ENCODE measurements around the gene SLIT3.

DNA sequence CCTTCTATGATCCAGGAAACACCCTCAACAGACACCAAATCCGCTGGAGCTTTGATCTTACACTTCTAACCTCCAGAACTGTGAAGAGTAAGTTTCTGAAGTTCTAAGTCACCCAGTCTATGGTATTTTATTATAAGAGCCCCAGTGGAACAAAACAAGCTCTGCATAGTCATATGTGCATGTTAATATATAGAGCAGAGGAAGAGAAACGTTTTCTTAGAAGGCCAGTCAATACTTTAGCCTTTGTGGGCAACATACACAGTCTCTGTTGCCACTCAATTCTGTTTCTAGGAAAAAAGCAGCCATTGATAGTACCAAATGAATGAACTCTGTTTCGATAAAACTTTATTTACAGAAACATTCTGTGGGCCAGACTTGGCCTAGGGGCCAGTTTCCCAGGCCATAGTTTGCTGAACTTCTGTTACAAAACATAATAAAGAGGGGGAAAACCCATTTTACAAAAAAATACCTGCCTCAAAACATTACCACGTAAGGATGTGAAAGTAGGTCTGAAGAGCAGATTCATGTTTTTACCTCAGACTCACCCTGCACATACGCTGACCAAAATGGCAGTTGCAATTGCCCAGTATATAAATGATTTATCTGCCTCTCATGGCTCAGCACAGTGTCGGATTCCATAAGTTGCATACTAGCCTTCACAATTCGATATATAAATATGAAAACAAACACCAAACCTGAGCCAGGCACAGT, 350.5 kb downstream of the SLIT3 start:
- TF ChIP-seq STAT1 (IDR thresholded peaks at IDR 0.05; ENCODE audit: unreplicated experiment) (no peak), CREB1 (CRISPR knock-in tag; IDR thresholded peaks at IDR 0.05; ENCODE audit: low read depth) (no peak), POLR2AphosphoS5 (IDR thresholded peaks at IDR 0.05; ENCODE audit: low read depth) (no peak), EZH2 (IDR thresholded peaks at IDR 0.05; ENCODE audit: low read depth, unreplicated experiment) (no peak), ZNF462 (CRISPR knock-in tag; IDR thresholded peaks at IDR 0.05) (no peak), EZH2phosphoT487 (IDR thresholded peaks at IDR 0.05; ENCODE audit: unreplicated experiment) (no peak), ETS1 (IDR thresholded peaks at IDR 0.05) (no peak), NANOG (IDR thresholded peaks at IDR 0.05; ENCODE audit: borderline replicate concordance) (no peak), ZNF331 (CRISPR knock-in tag; IDR thresholded peaks at IDR 0.05; ENCODE audit: low read depth) (no peak)
- TF ChIP-seq, protein P1, sequence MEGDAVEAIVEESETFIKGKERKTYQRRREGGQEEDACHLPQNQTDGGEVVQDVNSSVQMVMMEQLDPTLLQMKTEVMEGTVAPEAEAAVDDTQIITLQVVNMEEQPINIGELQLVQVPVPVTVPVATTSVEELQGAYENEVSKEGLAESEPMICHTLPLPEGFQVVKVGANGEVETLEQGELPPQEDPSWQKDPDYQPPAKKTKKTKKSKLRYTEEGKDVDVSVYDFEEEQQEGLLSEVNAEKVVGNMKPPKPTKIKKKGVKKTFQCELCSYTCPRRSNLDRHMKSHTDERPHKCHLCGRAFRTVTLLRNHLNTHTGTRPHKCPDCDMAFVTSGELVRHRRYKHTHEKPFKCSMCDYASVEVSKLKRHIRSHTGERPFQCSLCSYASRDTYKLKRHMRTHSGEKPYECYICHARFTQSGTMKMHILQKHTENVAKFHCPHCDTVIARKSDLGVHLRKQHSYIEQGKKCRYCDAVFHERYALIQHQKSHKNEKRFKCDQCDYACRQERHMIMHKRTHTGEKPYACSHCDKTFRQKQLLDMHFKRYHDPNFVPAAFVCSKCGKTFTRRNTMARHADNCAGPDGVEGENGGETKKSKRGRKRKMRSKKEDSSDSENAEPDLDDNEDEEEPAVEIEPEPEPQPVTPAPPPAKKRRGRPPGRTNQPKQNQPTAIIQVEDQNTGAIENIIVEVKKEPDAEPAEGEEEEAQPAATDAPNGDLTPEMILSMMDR (conservative IDR thresholded peaks at IDR 0.05; ENCODE audit: low read depth in 2 of 2): no peak
- TF ChIP-seq, protein P2, sequence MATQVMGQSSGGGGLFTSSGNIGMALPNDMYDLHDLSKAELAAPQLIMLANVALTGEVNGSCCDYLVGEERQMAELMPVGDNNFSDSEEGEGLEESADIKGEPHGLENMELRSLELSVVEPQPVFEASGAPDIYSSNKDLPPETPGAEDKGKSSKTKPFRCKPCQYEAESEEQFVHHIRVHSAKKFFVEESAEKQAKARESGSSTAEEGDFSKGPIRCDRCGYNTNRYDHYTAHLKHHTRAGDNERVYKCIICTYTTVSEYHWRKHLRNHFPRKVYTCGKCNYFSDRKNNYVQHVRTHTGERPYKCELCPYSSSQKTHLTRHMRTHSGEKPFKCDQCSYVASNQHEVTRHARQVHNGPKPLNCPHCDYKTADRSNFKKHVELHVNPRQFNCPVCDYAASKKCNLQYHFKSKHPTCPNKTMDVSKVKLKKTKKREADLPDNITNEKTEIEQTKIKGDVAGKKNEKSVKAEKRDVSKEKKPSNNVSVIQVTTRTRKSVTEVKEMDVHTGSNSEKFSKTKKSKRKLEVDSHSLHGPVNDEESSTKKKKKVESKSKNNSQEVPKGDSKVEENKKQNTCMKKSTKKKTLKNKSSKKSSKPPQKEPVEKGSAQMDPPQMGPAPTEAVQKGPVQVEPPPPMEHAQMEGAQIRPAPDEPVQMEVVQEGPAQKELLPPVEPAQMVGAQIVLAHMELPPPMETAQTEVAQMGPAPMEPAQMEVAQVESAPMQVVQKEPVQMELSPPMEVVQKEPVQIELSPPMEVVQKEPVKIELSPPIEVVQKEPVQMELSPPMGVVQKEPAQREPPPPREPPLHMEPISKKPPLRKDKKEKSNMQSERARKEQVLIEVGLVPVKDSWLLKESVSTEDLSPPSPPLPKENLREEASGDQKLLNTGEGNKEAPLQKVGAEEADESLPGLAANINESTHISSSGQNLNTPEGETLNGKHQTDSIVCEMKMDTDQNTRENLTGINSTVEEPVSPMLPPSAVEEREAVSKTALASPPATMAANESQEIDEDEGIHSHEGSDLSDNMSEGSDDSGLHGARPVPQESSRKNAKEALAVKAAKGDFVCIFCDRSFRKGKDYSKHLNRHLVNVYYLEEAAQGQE (IDR thresholded peaks at IDR 0.05; ENCODE audit: unreplicated experiment): no peak

Measured in GM23338 (cell line).